RWPE1 (cell line): ENCODE results near the gene GPX8.

Source experiments
- CTCF ChIA-PET: fragments of 350-600 bp; sonication (Branson Sonifier 250); formaldehyde crosslinking; extraction: SDS; loops from one replicate; lab custom pipeline; 2021; lab: Yijun Ruan, JAX
- POLR2A ChIA-PET: fragments of 400-600 bp; formaldehyde crosslinking; extraction: SDS; loops from one replicate; lab custom pipeline; 2020; ENCODE audit warnings: antibody characterized with exemption; ENCODE audit not compliant: low non-redundant PET; lab: Yijun Ruan, JAX
- DNase-seq: peaks from one replicate; pipeline ENCODE4 v3.0.0; 2012; ENCODE audit warnings: low spot score
- H3K27ac ChIP-seq: fragments of 450-650 bp; 2 replicates; pipeline ENCODE4 v1.5.1; 2017
- TF ChIP-seq, protein P1 (sequence below): fragments of 450-650 bp; conservative IDR thresholded peaks from 2 replicates; pipeline ENCODE4 v1.5.1; 2017; ENCODE audit warnings: low read depth, mild to moderate bottlenecking

GPX8 gene

GRCh38 chr5:55177078-55177477 lies 17.1 kb downstream of the GPX8 start:
- ChIA-PET CTCF (interaction anchor here (0.8 to 1.0 kb wide), 2 partner anchors 51 to 355 kb away, joined by 3 to 4 read pairs; no protein-coding TSS in a partner anchor), POLR2A (no interaction called here)
- TF ChIP-seq, protein P1, sequence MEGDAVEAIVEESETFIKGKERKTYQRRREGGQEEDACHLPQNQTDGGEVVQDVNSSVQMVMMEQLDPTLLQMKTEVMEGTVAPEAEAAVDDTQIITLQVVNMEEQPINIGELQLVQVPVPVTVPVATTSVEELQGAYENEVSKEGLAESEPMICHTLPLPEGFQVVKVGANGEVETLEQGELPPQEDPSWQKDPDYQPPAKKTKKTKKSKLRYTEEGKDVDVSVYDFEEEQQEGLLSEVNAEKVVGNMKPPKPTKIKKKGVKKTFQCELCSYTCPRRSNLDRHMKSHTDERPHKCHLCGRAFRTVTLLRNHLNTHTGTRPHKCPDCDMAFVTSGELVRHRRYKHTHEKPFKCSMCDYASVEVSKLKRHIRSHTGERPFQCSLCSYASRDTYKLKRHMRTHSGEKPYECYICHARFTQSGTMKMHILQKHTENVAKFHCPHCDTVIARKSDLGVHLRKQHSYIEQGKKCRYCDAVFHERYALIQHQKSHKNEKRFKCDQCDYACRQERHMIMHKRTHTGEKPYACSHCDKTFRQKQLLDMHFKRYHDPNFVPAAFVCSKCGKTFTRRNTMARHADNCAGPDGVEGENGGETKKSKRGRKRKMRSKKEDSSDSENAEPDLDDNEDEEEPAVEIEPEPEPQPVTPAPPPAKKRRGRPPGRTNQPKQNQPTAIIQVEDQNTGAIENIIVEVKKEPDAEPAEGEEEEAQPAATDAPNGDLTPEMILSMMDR: no peak
- DNase-seq: no peak
- H3K27ac ChIP-seq: no peak overlapping the region

DNA sequence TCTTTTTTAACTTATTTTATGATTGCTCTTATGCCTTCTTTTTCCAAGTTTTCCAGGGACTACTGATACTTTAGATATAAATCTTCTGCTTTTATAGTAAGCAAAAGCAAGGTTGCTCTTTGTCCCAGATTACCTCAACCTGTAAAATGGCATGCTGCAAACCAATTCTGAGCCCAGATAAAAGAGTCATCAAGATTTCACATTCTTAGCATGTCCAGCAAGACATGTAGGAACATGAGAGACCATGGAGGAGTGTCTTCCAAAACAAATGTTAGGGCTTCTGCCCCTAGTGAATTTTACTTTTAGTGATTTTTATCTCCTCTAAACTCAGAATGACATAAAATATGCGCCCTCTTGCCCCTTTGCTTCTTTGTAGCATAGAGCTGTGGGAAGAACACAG lies 20.0 kb downstream of the GPX8 start:
- TF ChIP-seq, protein P1: no peak
- ChIA-PET CTCF (interaction anchor here (0.7 to 0.9 kb wide), 3 partner anchors 12 to 47 kb away, joined by 3 to 4 read pairs (median 3); no protein-coding TSS in a partner anchor), POLR2A (no interaction called here)
- DNase-seq: peak; percentile 46
- no peak overlapping the region for H3K27ac ChIP-seq

DNA sequence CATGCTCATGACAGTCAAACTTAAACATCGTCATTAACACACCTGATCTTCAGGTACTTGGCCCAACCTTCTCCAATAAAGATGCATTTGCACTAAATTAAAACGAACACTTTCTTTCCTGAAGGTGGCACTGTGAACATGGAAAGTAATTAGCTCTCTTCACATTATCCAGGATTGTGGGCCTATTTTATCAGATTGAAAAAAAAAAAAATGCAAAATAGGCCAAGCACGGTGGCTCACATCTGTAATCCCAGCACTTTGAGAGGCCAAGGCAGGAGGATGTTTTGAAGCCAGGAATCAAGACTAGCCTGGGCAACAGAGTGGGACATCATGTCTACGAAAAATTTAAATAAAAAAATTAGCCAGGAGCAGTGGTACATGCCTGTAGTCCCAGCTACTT lies 27.4 kb downstream of the GPX8 start:
- ChIA-PET POLR2A (no interaction called here), CTCF (interaction anchor here (0.5 to 1.7 kb wide), 16 partner anchors 9 to 641 kb away, joined by 3 to 9 read pairs (median 4); partner anchors contain the start of gene CCNO)

DNA sequence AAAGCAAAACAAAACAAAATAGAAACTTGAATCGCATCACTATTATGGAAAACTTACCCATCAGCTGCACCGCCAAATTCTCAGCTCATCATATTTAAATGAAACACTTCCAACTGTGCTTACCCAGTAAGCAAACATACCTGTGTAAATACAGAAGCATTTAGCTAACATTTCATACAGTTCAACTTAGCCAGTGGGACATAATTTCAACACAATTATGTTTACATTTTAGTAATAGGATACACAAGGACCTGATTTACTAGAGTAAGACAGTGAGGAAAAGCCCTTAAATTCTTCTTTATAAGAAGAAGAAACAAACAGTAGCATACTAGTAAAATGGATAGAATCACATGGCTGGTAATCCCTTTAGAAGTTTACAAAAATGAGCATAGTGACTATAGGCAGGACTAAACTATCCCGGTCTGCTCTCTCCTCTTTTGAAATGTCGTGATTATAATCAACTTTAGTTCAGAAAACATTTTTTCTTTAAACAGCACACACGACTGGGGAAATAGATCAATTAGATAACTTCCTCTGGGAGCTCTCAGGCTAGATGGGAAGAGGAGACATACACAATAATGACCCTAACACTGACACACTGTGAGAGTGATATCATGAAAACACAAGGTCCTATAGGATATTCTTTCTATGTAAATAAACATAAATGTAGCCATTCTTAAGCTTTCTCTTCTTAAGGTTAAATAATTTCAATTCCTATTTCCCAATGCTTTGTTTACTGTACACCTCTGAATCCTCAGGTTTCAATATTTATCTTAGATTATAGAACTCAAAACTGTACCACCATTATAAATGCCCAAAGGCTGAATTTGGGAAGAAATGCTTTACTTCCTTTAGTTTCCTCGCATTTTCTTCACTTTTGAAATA lies 28.9 kb downstream of the GPX8 start:
- TF ChIP-seq, protein P1: no peak
- DNase-seq: no peak
- ChIA-PET POLR2A (no interaction called here), CTCF (interaction anchor here (0.6 to 1.4 kb wide), 3 partner anchors 13 to 76 kb away, joined by 3 to 9 read pairs (median 4); no protein-coding TSS in a partner anchor)
- H3K27ac ChIP-seq: no peak overlapping the region

More for the DNA sequence above, 27.4 kb downstream of the GPX8 start:
- H3K27ac ChIP-seq: no peak overlapping the region
- peak; percentile 78 for DNase-seq
- TF ChIP-seq, protein P1: peak; percentile 58

DNA sequence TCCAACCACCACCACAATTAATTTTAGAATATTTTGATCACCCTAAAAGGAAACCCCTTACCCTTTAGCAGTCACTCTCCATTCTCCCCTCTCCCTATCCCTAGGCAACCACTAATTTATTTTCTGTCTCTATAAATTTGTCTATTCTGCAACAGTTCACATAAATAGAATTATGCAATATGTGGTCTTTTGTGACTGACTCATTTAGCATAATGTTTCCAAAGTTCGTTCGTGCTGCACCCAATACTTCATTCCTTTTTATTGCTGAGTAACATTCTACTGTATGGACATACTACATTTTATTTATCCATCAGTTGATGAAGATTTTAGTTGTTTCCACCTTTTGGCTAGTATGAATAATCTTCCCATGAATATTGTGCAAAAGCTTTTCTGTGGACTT lies 31.2 kb downstream of the GPX8 start:
- ChIA-PET POLR2A (no interaction called here), CTCF (no interaction called here)
- no peak for DNase-seq
- H3K27ac ChIP-seq: no peak overlapping the region
- TF ChIP-seq, protein P1: no peak

DNA sequence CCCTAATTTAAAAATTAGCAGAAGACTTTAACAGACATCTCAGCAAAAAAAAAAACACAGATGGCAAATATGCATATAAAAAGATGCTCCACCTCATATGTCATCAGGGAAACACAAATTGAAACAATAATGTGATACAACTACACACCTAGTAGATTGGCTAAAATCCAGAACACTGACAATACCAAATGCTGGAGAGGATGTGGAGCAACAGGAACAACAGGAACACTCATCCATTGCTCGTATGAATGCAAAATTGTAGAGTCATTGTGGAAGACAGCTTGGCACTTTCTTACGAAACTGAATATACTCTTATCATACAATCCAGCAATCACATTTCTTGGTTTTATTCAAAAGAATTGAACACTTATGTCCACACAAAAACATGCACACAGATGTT lies 45.0 kb downstream of the GPX8 start:
- ChIA-PET CTCF (interaction anchor here (1.0 kb wide), 1 partner anchor 30 kb away, joined by 3 read pairs; no protein-coding TSS in a partner anchor), POLR2A (no interaction called here)
- H3K27ac ChIP-seq: no peak overlapping the region
- TF ChIP-seq, protein P1: no peak
- DNase-seq: no peak
